Stimulated activated CD4-positive, alpha-beta T cell treated with anti-CD3 and anti-CD28 coated beads, Interleukin-1b, Interleukin-23, amount 100 ng/mL, for 48 hours (primary cell): ENCODE data around the gene TK2.
"Not testable (repeated sequence)": the region's sequence is repeated elsewhere in the genome, so short reads cannot be mapped to it uniquely, and the experiment has no call there.

ENCODE experiments used
- DNase-seq: peaks from one replicate; pipeline ENCODE4 v3.0.0-alpha.2; 2020

TK2 gene

DNA sequence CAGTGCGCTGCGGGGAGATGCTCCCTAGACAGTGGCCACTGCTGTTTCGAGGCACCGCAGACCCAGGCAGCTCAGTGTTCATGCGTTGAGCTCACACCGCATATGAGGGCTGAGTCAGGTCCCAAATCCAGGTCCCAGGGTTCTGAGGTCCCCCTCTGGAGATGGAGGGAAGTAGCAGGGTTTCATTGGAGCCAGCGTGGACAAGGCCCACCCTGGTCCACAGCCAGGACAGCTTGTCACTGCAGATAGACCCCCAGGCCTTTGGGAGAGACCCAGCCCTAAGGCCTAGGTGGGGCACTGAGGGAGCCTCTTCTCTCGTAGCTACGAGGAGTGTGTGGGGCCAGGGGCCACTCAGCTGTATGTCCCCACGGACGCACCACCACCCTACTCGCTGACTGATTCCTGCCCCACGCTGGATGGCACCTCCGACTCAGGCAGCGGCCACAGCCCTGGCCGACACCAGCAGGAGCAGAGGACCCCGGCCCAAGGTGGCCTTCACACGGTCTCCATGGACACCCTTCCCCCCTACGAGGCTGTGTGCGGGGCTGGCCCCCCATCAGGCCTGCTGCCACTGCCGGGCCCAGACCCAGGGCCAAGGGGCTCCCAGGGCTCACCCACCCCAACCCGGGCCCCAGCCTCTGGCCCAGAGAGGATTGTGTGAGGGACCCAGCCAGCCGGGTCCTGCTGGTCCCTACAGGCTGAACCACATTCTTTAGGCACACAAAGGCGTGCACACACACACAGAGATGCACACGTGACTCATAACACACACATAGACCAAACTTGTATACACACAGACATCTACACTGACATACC, 69.4 kb downstream of the TK2 start:
- DNase-seq: no peak

DNA sequence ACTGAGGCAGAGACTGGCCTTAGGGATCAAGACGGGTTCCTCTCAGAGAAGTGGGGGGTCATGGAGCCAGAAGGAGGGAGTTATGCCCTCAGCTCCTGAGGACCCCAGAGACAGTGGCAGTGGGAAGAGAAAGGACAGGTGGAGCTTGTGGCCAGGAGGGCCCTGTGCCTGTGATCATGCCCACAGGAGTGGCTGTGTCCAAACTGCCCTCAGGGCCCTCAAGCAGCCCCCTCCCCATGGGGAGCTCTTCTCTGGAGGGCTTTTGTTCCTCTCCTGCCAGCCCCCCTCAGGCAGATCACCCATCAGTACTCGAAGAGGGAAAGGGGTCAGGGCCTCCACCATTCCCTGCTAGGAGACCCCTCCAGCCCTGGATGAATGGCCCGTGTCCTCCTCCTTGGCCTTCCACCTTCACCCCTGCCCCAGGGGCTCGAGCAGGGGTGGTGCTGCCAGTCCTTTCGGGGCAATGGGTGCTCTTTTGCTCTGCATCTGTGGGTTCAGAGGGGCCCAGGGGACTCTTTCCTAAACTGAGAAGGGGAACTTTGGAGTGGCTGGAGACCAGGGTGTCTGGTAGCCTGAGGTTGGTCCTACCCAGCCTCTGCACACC, 70.2 kb downstream of the TK2 start:
- DNase-seq: no peak

DNA sequence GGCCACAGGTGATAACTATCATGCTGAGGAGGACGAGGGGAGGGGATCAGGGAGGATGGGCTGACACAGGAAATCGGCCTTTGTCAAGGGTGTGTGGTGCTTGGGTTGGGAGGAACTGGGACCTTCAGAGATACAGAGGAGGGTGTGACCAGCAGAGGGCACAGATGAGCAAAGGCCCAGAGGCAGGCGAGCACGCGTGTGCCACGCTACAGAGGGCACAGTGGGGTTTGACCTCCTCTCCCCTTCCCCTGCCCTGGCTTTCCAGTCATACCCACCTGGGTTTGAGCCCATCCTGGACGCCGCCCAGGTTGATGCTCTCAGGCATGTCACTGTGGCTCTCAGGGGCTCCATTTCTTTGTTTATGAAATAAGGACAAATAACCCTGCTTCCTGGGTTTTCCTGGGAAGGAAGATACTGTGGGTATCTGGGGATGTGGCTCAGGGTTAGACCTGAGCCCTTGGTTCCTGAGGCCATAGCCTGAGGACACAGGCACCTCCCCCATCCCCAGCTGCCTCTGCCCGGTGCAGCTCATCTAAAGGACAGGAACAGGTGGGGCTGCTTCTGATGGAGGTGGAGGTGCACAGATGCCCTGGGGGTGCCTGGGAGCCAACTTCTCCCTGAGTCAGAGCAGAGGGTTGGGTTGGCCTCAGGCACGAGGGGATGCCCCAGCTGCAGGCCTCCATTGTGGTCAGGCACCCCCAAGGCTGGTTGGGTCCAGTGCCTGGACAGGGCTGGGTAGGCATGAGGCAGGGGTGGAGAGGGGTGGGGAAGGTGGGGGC, 71.0 kb downstream of the TK2 start:
- DNase-seq: peak; percentile 82

DNA sequence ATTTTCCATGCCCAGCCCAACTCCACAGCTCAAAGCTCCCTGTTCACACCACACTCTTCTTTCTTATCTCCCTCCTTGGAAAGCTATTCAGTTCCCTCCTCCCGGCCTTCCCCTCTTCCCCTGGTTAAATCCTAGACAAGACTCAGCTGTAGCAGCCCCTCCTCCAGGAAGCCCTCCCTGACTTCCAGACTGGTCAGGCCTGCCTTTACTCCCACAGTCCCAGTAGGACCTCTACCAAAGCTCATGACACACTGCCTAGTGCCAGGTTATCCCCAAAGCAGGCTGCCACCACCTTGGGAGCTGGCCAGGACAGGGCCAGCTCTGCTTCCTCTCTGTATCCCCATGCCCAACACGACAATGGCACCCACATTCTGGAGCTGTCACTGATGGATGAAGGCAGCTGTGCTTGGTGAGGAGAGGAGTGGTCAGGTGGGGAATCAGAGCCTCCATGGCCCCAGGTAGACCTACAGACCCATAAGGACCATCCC, 72.8 kb downstream of the TK2 start:
- DNase-seq: no peak

GRCh38 chr16:66476328-66477027, 73.4 kb downstream of the TK2 start:
- peak; percentile 47 for DNase-seq

DNA sequence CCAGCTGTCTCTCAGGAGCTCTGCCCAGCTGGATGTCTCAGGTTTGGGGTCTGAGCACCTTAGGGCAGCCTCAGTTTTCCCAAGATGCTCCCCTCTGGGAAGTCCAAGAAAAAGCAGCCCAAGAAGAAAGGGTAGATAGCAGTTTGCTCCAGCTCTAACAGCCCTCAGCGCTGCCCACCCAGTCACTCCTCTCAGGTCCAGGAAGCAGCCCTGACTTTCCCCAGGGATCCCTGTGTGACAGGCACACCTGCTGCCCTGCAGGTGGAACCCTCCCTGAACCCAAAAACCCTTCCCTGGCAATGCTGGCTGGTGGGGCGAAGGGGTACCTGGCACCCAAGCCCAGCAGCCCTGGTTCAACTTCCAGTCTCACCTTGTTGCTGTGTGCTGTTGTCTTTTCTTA, 74.7 kb downstream of the TK2 start:
- no peak for DNase-seq

- DNase-seq: peak; percentile 75
Measured at GRCh38 chr16:66474750-66475199, 75.1 kb downstream of the TK2 start.

GRCh38 chr16:66473654-66474519, 76.0 kb downstream of the TK2 start:
- no peak for DNase-seq

DNA sequence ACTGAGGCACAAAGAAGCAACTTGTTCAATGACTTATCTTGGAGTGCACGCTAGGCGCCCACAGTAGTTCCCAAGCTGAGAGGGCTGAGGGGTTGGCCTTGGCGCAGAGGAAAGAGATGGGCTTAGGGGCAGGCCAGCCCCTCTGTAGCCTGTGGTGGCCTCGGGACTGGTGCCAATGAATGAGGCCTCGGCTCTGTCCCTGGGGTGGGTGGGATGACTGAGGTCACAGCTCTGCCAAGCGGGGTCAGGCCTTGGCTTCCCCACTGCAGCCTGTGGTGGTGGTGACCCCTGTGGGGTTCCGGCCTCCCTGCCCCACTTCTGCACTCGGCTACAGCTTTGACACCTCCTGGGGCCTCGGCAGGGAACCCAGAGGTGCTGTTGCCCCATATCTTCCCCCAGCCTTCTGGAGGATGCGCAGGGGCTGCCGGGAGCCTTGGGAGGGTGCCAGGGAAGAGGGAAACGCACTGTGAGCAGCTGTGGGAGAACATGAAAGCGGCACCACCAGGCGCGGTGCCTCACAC, 76.8 kb downstream of the TK2 start:
- no peak for DNase-seq

GRCh38 chr16:66471716-66472393, 78.1 kb downstream of the TK2 start:
- no peak for DNase-seq

- no peak for DNase-seq
Measured at GRCh38 chr16:66471264-66471663, 78.7 kb downstream of the TK2 start.

DNA sequence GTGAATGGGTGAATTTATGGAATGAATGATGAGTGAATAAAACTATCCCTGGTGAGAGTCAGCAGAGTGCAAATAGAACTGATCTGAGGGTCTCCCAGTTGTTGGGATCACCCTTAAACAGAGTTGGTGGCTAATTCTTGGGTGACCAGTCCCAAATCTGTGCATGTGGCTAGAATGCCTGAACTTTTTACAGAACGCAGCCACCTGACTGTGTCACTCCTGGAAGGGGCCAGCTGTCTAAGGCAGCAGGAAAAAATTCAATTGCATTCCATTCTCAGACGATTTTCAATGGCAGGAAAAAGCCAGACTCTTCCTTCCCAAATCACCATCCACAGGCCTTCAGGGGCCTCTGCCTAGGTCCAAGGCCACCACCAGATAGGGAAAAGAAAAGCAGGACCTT, 79.4 kb downstream of the TK2 start:
- no peak for DNase-seq

GRCh38 chr16:66469947-66470546, 79.9 kb downstream of the TK2 start:
- no peak for DNase-seq

DNA sequence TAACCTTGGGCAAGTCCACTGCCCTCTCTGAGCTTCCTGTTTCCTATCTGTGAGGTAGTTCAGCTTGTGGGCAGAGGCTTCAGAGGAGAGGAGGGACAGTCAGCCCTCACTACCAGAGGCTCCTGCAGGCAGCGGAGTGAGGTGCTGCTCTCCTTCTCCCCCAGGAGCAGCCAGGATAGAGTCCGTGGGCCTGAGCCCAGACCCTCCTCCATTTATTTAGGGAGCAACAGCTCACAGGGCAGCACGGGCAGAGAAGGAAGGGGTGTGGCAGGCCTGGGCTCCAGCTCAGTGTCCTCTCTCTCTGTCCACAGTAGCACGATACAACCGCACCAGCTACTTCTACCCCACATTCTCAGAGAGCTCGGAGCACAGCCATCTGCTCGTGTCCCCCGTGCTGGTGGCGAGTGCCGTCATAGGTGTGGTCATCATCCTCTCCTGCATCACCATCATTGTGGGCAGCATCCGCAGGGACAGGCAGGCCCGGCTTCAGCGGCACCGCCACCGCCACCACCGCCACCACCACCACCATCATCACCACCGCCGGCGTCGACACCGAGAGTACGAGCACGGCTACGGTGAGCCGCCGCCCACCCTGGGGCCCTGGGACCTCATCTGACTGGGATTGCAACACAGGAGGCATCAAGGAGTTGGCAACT, 80.5 kb downstream of the TK2 start:
- DNase-seq: no peak

- no peak for DNase-seq
Measured at GRCh38 chr16:66468321-66468965, 81.5 kb downstream of the TK2 start.

GRCh38 chr16:66467611-66468010, 82.3 kb downstream of the TK2 start:
- no peak for DNase-seq

DNA sequence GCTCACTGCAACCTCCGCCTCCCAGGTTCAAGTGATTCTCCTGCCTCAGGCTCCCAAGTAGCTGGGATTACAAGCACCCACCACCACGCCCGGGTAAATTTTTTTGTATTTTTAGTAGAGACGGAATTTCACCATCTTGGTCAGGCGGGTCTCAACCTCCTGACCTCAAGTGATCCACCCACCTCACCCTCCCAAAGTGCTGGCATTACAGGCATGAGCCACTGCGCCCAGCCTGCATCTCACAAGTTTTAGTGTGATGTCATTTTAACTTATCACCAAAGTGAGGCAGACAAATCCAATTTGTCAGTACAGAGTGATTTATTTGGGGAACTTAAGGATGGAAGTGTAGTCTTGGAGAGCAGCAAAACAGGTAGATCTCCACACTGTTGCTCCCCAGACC, 83.3 kb downstream of the TK2 start:
- DNase-seq: not testable (repeated sequence)

- not testable (repeated sequence) for DNase-seq
Measured at GRCh38 chr16:66465946-66466345, 84.0 kb downstream of the TK2 start.

DNA sequence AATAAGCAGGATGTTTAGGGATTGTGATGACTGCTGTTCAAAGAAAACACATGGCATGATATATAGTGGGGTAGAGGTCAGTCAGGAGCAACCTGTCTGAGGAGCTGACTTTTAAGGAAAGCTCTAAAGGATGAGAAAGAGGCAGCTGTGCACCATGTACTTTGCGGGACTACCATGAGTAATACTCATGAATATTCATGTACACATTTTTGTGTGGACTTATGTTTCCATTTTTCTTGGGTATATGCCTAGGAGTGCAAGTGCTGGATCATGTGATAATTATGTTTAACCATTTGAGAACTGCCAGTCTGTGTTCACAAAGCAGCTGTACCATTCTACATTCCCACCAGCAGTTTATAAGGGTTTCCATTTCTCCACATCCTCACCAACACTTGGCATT, 87.0 kb downstream of the TK2 start:
- DNase-seq: no peak

- DNase-seq: no peak
Measured at GRCh38 chr16:66460703-66461102, 89.2 kb downstream of the TK2 start.
